Suprapubic skin (tissue), 4 donors: Measurements from ENCODE around the gene SMIM21. TPM values are rescaled to one million over a fixed set of nuclear protein-coding genes. Genes with fewer than 3 reads are reported as not detected.

Experiments used
- DNase-seq, 2 donors: peaks; one replicate each; pipeline ENCODE4 v3.0.0-alpha.2; 2019; ENCODE audit warnings: low spot score in 2 of 2
- H3K27ac ChIP-seq: fragments of 200-600 bp; sonication (generic); one replicate; pipeline ENCODE4 v1.5.1; 2019
- H3K27me3 ChIP-seq: fragments of 200-600 bp; sonication (generic); one replicate; pipeline ENCODE4 v1.5.1; 2019
- H3K36me3 ChIP-seq: fragments of 200-600 bp; sonication (generic); one replicate; pipeline ENCODE4 v1.5.1; 2019
- H3K4me1 ChIP-seq: fragments of 200-600 bp; sonication (generic); one replicate; pipeline ENCODE4 v1.5.1; 2019
- H3K4me3 ChIP-seq: fragments of 200-600 bp; sonication (generic); one replicate; pipeline ENCODE4 v1.5.1; 2019; ENCODE audit warnings: mild to moderate bottlenecking
- H3K9me3 ChIP-seq: fragments of 200-600 bp; sonication (generic); one replicate; pipeline ENCODE4 v1.5.1; 2019
- EP300 ChIP-seq: sonication (generic); formaldehyde crosslinking; IDR thresholded peaks from one replicate; pipeline ENCODE4 v1.6.1; 2017; ENCODE audit warnings: antibody characterized with exemption
- POLR2A ChIP-seq, 2 donors: fragments of 450-650 bp; IDR thresholded peaks; one replicate each; pipeline ENCODE4 v1.6.1; 2017; ENCODE audit warnings: antibody characterized with exemption in 2 of 2, mild to moderate bottlenecking in 2 of 2, moderate library complexity in 2 of 2
- POLR2AphosphoS5 ChIP-seq, 3 donors: sonication (generic); formaldehyde crosslinking; IDR thresholded peaks; one replicate each; pipeline ENCODE4 v1.6.1; 2017; ENCODE audit warnings: antibody characterized with exemption in 3 of 3
- WGBS: methylation state at CpG from one replicate; pipeline ENCODE4 v1.1.5; 2018; 5-methylcytosine and 5-hydroxymethylcytosine counted together
- total RNA-seq, 4 donors: library from RNA; depleted of rRNA; stranded (reverse); fragments of >200 nt; gene quantifications; one replicate each; pipeline ENCODE4 v1.1.0, GENCODE V29; 2016
- TF ChIP-seq, protein P1 (sequence below), 2 donors: fragments of 200-600 bp in 1 of 2; fragments of 450-650 bp in 1 of 2; sonication (generic) in 1 of 2; IDR thresholded peaks; one replicate each; pipeline ENCODE4 v1.5.1; 2016 to 2019; ENCODE audit warnings: antibody characterized with exemption in 2 of 2, mild to moderate bottlenecking in 1 of 2, moderate library complexity in 1 of 2

SMIM21 gene
- total RNA-seq, 4 donors from 2014 or later = not detected

DNA sequence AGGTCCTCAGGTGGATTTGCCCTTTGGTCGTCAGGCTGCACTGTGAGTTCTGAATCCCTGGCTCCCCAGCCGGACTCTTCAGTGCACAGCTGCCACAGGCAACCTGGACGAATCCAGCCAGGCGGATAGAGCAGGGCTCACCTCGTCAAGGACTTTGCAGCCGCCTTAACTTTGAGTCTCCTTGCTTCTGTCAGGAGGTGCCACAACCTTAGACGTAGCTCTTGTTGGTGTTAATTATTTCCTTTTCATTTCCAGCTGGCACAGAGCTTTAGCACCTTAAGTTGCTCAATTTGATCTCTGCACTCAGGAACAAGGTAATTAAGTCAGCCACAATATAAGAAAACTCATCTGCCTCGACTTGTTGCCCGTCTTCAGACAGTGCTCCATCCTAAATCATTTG lies 17.7 kb downstream of the SMIM21 start:
- DNase-seq = no peak
- no peaks in the 10 kb centered on the region for H3K27me3 ChIP-seq
- H3K27ac ChIP-seq = no peak overlapping the region
- 61% methylated on average over 8 of the region's 9 CpGs for WGBS
- H3K4me3 ChIP-seq = no peak overlapping the region
- TF ChIP-seq, protein P1, sequence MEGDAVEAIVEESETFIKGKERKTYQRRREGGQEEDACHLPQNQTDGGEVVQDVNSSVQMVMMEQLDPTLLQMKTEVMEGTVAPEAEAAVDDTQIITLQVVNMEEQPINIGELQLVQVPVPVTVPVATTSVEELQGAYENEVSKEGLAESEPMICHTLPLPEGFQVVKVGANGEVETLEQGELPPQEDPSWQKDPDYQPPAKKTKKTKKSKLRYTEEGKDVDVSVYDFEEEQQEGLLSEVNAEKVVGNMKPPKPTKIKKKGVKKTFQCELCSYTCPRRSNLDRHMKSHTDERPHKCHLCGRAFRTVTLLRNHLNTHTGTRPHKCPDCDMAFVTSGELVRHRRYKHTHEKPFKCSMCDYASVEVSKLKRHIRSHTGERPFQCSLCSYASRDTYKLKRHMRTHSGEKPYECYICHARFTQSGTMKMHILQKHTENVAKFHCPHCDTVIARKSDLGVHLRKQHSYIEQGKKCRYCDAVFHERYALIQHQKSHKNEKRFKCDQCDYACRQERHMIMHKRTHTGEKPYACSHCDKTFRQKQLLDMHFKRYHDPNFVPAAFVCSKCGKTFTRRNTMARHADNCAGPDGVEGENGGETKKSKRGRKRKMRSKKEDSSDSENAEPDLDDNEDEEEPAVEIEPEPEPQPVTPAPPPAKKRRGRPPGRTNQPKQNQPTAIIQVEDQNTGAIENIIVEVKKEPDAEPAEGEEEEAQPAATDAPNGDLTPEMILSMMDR (IDR thresholded peaks at IDR 0.05) = no peak
- TF ChIP-seq EP300 = no peak
- TF ChIP-seq POLR2A (IDR thresholded peaks at IDR 0.05) = no peak
- TF ChIP-seq POLR2AphosphoS5 (IDR thresholded peaks at IDR 0.05) = no peak
- H3K9me3 ChIP-seq = no peaks in the 10 kb centered on the region
- H3K36me3 ChIP-seq = no peaks in the 10 kb centered on the region
- H3K4me1 ChIP-seq = no peaks in the 10 kb centered on the region

DNA sequence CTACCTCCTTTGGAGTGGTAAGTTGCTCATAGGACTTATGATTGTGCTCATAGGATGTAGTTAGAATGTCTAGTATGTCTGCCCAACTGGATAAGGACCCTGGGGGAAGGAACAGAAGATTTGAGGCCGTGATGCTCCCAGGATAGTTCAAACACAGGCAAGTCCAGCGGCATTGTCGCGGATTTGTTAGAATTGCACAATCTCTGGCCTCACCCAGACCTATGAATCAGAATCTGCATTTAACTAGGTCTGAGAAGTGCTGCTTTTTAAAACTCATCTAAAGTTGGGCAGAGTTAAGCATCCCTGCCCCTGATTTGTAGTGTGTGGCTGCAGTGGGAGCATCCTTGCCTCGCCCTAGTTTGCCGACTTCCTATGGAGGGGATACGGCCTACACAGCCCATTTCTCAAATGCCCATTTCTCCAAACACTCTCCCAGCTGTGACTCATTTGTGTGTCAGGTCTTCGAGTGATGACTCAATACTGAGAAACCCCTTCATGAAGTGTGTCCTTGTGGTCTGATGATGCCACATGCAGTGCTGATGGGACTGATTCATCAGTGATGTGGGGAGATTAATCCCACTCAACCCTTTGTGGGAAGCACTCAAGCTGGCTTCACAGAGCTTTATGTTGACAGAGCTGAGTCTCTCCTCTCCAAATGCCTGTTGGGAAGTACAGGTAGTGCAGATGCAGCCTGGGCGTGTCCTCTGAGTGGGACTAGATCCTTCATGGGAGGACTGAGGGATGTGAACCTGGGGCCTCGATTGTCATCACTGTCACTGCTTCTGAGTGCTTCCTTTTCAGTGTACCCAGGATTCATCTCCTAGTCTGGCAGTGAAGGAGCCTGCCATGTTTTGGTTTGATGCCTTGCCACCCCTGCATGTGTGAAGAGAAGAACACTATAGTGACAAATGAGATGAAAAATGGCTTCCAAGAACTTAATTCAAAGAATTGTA lies 18.7 kb downstream of the SMIM21 start:
- no peaks in the 10 kb centered on the region for H3K4me1 ChIP-seq
- no peaks in the 10 kb centered on the region for H3K36me3 ChIP-seq
- H3K27me3 ChIP-seq = no peaks in the 10 kb centered on the region
- no peak for DNase-seq
- no peak for TF ChIP-seq EP300
- no peak for TF ChIP-seq POLR2A (IDR thresholded peaks at IDR 0.05)
- TF ChIP-seq POLR2AphosphoS5 (IDR thresholded peaks at IDR 0.05) = no peak
- TF ChIP-seq, protein P1 (IDR thresholded peaks at IDR 0.05) = no peak
- H3K9me3 ChIP-seq = no peaks in the 10 kb centered on the region
- WGBS = 79% methylated on average over 6 of the region's 10 CpGs
- no peak overlapping the region for H3K27ac ChIP-seq
- no peak overlapping the region for H3K4me3 ChIP-seq

DNA sequence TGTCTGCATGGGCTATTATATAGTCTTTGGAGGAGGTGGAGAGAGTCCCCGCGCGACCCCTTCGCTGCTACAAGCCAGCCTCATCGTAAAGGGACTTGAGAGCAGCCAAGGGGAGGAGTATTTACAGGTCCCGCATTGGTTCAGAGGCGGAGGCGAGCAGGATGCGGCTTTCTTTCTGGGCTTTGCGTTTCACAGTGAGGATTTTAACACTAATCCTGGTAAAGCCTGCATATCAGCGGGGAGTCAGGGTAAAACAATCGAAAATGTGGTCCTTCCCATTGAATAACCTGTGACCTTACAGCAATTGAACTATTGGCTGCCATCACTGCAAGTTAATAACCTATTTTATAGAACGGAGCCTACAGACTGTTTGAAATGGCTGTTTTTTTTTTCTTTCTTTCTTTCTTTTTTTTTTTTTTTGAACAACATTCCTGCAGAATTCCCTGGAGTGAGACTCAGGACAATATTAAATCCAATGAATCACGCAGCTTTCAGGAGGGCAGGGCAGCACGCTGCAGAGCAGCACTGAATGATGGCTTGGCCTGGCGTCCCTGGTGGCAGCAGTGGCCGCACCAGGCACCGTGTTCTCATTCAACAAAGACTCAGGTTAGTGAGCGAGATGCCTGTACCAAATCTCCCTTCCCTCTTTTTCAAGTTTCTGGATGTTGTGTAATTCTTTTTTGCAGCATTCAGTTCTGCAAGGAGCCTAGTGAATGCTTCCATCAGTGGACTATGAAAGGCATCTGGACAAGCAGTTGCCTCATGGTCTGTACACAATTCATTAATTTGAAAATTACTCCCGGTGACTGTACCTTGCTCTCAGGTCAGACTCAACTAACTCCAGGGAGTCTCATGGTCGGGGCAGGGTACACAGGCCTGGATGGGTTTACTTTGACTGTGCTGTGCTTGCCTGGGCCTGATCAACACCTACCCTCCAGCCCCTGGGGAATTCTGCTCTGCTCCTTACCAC lies 19.8 kb downstream of the SMIM21 start:
- no peak for DNase-seq
- no peak for TF ChIP-seq POLR2A (IDR thresholded peaks at IDR 0.05)
- no peak for TF ChIP-seq EP300
- TF ChIP-seq, protein P1 (IDR thresholded peaks at IDR 0.05) = no peak
- TF ChIP-seq POLR2AphosphoS5 (IDR thresholded peaks at IDR 0.05) = no peak
- H3K27me3 ChIP-seq = no peaks in the 10 kb centered on the region
- 76% methylated on average over 21 of the region's 21 CpGs for WGBS
- H3K4me3 ChIP-seq = no peak overlapping the region
- no peaks in the 10 kb centered on the region for H3K9me3 ChIP-seq
- H3K36me3 ChIP-seq = no peaks in the 10 kb centered on the region
- no peaks in the 10 kb centered on the region for H3K4me1 ChIP-seq
- H3K27ac ChIP-seq = no peak overlapping the region

DNA sequence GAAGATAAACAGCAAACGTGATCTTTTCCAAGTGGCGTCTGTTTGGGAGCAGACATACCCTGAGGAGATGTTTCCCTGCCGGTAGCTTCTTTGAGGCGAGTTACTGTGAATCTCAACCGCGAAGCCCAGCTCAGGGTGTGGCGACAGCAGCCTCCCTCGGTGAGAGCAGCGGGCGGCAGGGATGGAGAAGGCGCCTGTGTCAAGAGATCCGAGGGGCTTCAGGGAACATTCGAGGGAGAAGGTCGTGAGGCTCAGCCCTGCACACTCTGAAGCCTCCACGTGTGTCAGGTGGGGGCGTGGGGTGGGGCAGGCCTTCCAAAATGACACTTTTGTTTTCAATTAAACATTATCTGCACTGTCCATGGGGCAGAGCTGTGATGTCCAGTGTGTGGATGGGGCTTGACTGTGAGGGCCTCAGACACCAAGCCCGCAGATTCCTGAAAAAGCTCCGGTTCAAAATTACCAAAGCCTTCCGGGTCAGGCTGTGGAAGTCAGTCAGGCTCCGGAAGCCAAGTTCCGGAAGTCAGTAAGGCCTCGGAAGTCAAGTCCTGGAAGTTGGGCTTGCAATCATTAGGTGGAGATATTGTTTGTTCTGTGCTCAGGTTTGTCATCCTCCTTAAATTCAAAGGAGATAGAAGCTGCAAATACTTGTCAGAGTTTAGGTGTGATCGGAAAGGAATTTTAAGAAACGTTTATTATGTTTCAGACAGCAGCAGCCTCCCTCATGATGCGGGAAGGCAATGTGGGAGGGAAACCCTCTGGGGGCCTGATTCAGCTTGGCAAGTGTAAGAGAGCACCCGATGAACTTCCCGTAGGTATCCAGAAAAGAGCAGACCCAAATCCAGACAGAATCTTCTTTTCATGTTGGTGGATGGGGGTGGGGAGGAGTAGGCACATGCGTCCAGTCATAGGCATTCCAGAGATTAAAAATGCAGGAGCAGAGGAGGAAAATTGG lies 20.7 kb downstream of the SMIM21 start:
- TF ChIP-seq POLR2A (IDR thresholded peaks at IDR 0.05) = no peak
- no peak for TF ChIP-seq POLR2AphosphoS5 (IDR thresholded peaks at IDR 0.05)
- TF ChIP-seq EP300 = no peak
- TF ChIP-seq, protein P1 (IDR thresholded peaks at IDR 0.05) = no peak
- WGBS = 78% methylated on average over 28 of the region's 28 CpGs
- no peak overlapping the region for H3K4me3 ChIP-seq

More for the DNA sequence above, 20.7 kb downstream of the SMIM21 start:
- Histone ChIP-seq H3K4me1 (no peaks in the 10 kb centered on the region), H3K36me3 (no peaks in the 10 kb centered on the region), H3K9me3 (no peaks in the 10 kb centered on the region), H3K27me3 (no peaks in the 10 kb centered on the region), H3K27ac (no peak overlapping the region)
- no peak for DNase-seq
